GM12878 (cell line): Measurements from ENCODE around the gene TNFSF9.

Experiments
- BCLAF1 ChIP-seq: fragments of 450-650 bp; IDR thresholded peaks from 2 replicates; pipeline ENCODE4 v1.6.1; 2017; ENCODE audit warnings: antibody characterized with exemption, mild to moderate bottlenecking, moderate library complexity
- CEBPB ChIP-seq, 2 experiments: fragments of 150-350 bp in 1 of 2; IDR thresholded peaks; 2 replicates each; pipeline ENCODE4 v1.6.1; 2012 to 2014; ENCODE audit warnings: low read depth in 2 of 2, low read length in 2 of 2, borderline replicate concordance in 1 of 2, inconsistent platforms in 1 of 2
- CREB1 ChIP-seq: IDR thresholded peaks from 2 replicates; pipeline ENCODE4 v1.6.1; 2012; ENCODE audit warnings: low read depth, mild to moderate bottlenecking, inconsistent platforms
- FOXM1 ChIP-seq: IDR thresholded peaks from 2 replicates; pipeline ENCODE4 v1.6.1; 2012; ENCODE audit warnings: low read depth, mild to moderate bottlenecking, inconsistent platforms, low read length, moderate library complexity
- MYC ChIP-seq: IDR thresholded peaks from 2 replicates; pipeline ENCODE4 v1.6.1; 2011; ENCODE audit warnings: mild to moderate bottlenecking, low read length, moderate library complexity, inconsistent platforms; ENCODE audit not compliant: insufficient read depth, insufficient replicate concordance, insufficient read length, severe bottlenecking
- NBN ChIP-seq: fragments of 450-650 bp; IDR thresholded peaks from 2 replicates; pipeline ENCODE4 v1.6.1; 2016
- NFXL1 ChIP-seq: fragments of 450-650 bp; IDR thresholded peaks from 2 replicates; pipeline ENCODE4 v1.6.1; 2017; ENCODE audit warnings: antibody characterized with exemption, mild to moderate bottlenecking, borderline replicate concordance
- POLR2A ChIP-seq: IDR thresholded peaks from 2 replicates; pipeline ENCODE4 v1.6.1; 2011; ENCODE audit warnings: low read depth, mild to moderate bottlenecking, low read length
- SIN3A ChIP-seq: IDR thresholded peaks from 2 replicates; pipeline ENCODE4 v1.6.1; 2012; ENCODE audit warnings: low read depth, low read length, improper control_type of control experiment
- SMC3 ChIP-seq: IDR thresholded peaks from 2 replicates; pipeline ENCODE4 v1.6.1; 2011; ENCODE audit warnings: low read length, improper control_type of control experiment, borderline replicate concordance
- SREBF1 ChIP-seq: IDR thresholded peaks from 2 replicates; pipeline ENCODE4 v1.6.1; 2012; ENCODE audit warnings: mild to moderate bottlenecking, low read length
- YBX1 ChIP-seq: fragments of 450-650 bp; IDR thresholded peaks from 2 replicates; pipeline ENCODE4 v1.6.1; 2016; ENCODE audit warnings: antibody characterized with exemption
- ZNF274 ChIP-seq: IDR thresholded peaks from one replicate; pipeline ENCODE4 v1.8.0; 2011; ENCODE audit not compliant: insufficient read length, insufficient read depth
- TF ChIP-seq, protein P1 (sequence below), 3 experiments: IDR thresholded peaks in 2 of 3; conservative IDR thresholded peaks in 1 of 3; 2 replicates each; pipeline ENCODE4 v1.5.1; 2011; ENCODE audit warnings: low read depth in 3 of 3, low read length in 3 of 3, mild to moderate bottlenecking in 3 of 3, control low read depth in 2 of 3, moderate library complexity in 2 of 3, inconsistent platforms in 1 of 3, mixed read lengths in 1 of 3; ENCODE audit not compliant: control insufficient read depth in 2 of 3, insufficient read depth in 1 of 3; ENCODE audit errors: extremely low read depth in 1 of 3

- TF ChIP-seq SIN3A: no peak
- TF ChIP-seq CREB1: no peak
- TF ChIP-seq YBX1: no peak
- no peak for TF ChIP-seq SMC3
- no peak for TF ChIP-seq POLR2A
- no peak for TF ChIP-seq NFXL1
- TF ChIP-seq, protein P1, sequence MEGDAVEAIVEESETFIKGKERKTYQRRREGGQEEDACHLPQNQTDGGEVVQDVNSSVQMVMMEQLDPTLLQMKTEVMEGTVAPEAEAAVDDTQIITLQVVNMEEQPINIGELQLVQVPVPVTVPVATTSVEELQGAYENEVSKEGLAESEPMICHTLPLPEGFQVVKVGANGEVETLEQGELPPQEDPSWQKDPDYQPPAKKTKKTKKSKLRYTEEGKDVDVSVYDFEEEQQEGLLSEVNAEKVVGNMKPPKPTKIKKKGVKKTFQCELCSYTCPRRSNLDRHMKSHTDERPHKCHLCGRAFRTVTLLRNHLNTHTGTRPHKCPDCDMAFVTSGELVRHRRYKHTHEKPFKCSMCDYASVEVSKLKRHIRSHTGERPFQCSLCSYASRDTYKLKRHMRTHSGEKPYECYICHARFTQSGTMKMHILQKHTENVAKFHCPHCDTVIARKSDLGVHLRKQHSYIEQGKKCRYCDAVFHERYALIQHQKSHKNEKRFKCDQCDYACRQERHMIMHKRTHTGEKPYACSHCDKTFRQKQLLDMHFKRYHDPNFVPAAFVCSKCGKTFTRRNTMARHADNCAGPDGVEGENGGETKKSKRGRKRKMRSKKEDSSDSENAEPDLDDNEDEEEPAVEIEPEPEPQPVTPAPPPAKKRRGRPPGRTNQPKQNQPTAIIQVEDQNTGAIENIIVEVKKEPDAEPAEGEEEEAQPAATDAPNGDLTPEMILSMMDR (IDR thresholded peaks at IDR 0.05 in 2 of 3, conservative IDR thresholded peaks at IDR 0.05 in 1 of 3; ENCODE audit: control insufficient read depth in 2 of 3, extremely low read depth in 1 of 3, insufficient read depth in 1 of 3, low read depth in 3 of 3, low read length in 3 of 3): no peak
- TF ChIP-seq ZNF274: no peak
- TF ChIP-seq FOXM1: no peak
- no peak for TF ChIP-seq CEBPB (IDR thresholded peaks at IDR 0.05; ENCODE audit: borderline replicate concordance in 1 of 2, low read depth in 2 of 2, low read length in 2 of 2)
- no peak for TF ChIP-seq MYC
- TF ChIP-seq BCLAF1: no peak
- no peak for TF ChIP-seq NBN
- no peak for TF ChIP-seq SREBF1
These were observed 15.8 kb upstream of the TNFSF9 start for GRCh38 chr19:6514926-6515544.
